Endothelial cell of umbilical vein (primary cell): ENCODE measurements around the gene FAM98A. TPM values are rescaled to one million over a fixed set of nuclear protein-coding genes. Genes with fewer than 3 reads are reported as not detected.

Experiments
- BruUV-seq: library from RNA; stranded (reverse); fragments of 400-500 nt; replicated peaks from 2 replicates; lab custom pipeline; 2021; lab: Mats Ljungman, UMichigan
- CTCF ChIA-PET: fragments of 300-600, 350-600 bp; sonication (Branson Sonifier 250); formaldehyde crosslinking; loops from one replicate; lab custom pipeline; 2021; ENCODE audit warnings: antibody characterized with exemption, inconsistent platforms; lab: Charles Lee
- POLR2A ChIA-PET: fragments of 300-600, 350-600 bp; sonication (Branson Sonifier 250); formaldehyde crosslinking; loops from one replicate; lab custom pipeline; 2021; ENCODE audit warnings: antibody characterized with exemption, inconsistent platforms; lab: Charles Lee
- DNase-seq: peaks from one replicate; pipeline ENCODE4 v3.0.0-alpha.2; 2011; ENCODE audit warnings: low read depth, low spot score
- FAIRE-seq: peaks from 2 replicates; lab custom pipeline; 2011; peaks lifted over from hg19 to GRCh38; lab: Jason Lieb, UNC
- H2AFZ ChIP-seq: 2 replicates; pipeline ENCODE4 v1.6.0; 2012; ENCODE audit warnings: low read depth, low read length, control low read depth, inconsistent platforms
- H3K27ac ChIP-seq: 2 replicates; pipeline ENCODE4 v1.5.1; 2011; ENCODE audit warnings: low read depth, mild to moderate bottlenecking, control low read depth, low read length, moderate library complexity; ENCODE audit not compliant: insufficient read depth
- H3K27me3 ChIP-seq, 2 experiments: 2 replicates each; pipeline versions ENCODE4 v1.6.0 to v1.6.1; 2011; ENCODE audit warnings: low read length in 2 of 2, mixed read lengths in 1 of 2; ENCODE audit not compliant: control insufficient read depth in 2 of 2, insufficient read depth in 2 of 2
- H3K36me3 ChIP-seq, 2 experiments: 2 replicates in 1 of 2; 3 replicates in 1 of 2; pipeline ENCODE4 v1.5.1; 2011; ENCODE audit warnings: low read length in 2 of 2, mild to moderate bottlenecking in 1 of 2, moderate library complexity in 1 of 2; ENCODE audit not compliant: control insufficient read depth in 2 of 2, insufficient read depth in 2 of 2; ENCODE audit errors: extremely low read depth in 1 of 2
- H3K4me1 ChIP-seq: 3 replicates; pipeline ENCODE4 v1.5.1; 2011; ENCODE audit warnings: mild to moderate bottlenecking, low read length; ENCODE audit not compliant: control insufficient read depth, insufficient read depth; ENCODE audit errors: extremely low read depth
- H3K4me2 ChIP-seq: 2 replicates; pipeline ENCODE4 v1.6.1; 2011; ENCODE audit warnings: low read length, control low read depth, mixed read lengths; ENCODE audit not compliant: insufficient read depth
- H3K4me3 ChIP-seq, 3 experiments: fragments of 200-600 bp in 1 of 3; sonication (generic), shearing (Covaris generic) in 1 of 3; replicated peaks in 1 of 3; 2 replicates each; pipeline ENCODE4 v1.5.1; 2011 to 2016; ENCODE audit warnings: control low read depth in 3 of 3, low read length in 3 of 3, mild to moderate bottlenecking in 2 of 3, inconsistent platforms in 1 of 3, low read depth in 1 of 3, moderate library complexity in 1 of 3; ENCODE audit not compliant: insufficient read depth in 1 of 3
- H3K79me2 ChIP-seq: 2 replicates; pipeline ENCODE4 v1.6.0; 2012; ENCODE audit warnings: low read length, inconsistent platforms; ENCODE audit not compliant: control insufficient read depth, insufficient read depth
- H3K9ac ChIP-seq: replicated peaks from 2 replicates; pipeline ENCODE3; 2011; ENCODE audit warnings: low read length, control low read depth; ENCODE audit not compliant: insufficient read depth; ENCODE audit errors: extremely low read depth
- H3K9me1 ChIP-seq: replicated peaks from 3 replicates; pipeline ENCODE4 v1.6.0; 2011; ENCODE audit warnings: mild to moderate bottlenecking, low read length; ENCODE audit not compliant: control insufficient read depth, insufficient read depth; ENCODE audit errors: extremely low read depth
- H3K9me3 ChIP-seq: replicated peaks from 2 replicates; pipeline ENCODE4 v1.5.1; 2012; ENCODE audit warnings: low read length, inconsistent platforms; ENCODE audit not compliant: control insufficient read depth, insufficient read depth
- H4K20me1 ChIP-seq: replicated peaks from 2 replicates; pipeline ENCODE3; 2011; ENCODE audit warnings: mild to moderate bottlenecking, low read length; ENCODE audit not compliant: control insufficient read depth, insufficient read depth; ENCODE audit errors: extremely low read depth
- EZH2 ChIP-seq: IDR thresholded peaks from 2 replicates; pipeline ENCODE4 v1.6.1; 2012; ENCODE audit warnings: borderline replicate concordance, low read depth, mild to moderate bottlenecking, moderate library complexity, low read length, inconsistent platforms; ENCODE audit not compliant: severe bottlenecking
- FOS ChIP-seq: IDR thresholded peaks from 2 replicates; pipeline ENCODE4 v1.6.1; 2011; ENCODE audit warnings: mild to moderate bottlenecking, low read length, moderate library complexity, borderline replicate concordance; ENCODE audit not compliant: insufficient read depth
- GATA2 ChIP-seq: IDR thresholded peaks from 2 replicates; pipeline ENCODE4 v1.7.0; 2011; ENCODE audit warnings: low read depth, mild to moderate bottlenecking, moderate library complexity, mixed read lengths, low read length; ENCODE audit not compliant: insufficient read length, insufficient read depth
- JUN ChIP-seq: IDR thresholded peaks from 2 replicates; pipeline ENCODE4 v1.6.1; 2011; ENCODE audit warnings: borderline replicate concordance, low read depth; ENCODE audit not compliant: insufficient read length, insufficient read depth
- MYC ChIP-seq: IDR thresholded peaks from one replicate; pipeline ENCODE4 v1.6.1; 2011; ENCODE audit warnings: mild to moderate bottlenecking, low read depth, low read length
- POLR2A ChIP-seq: IDR thresholded peaks from 2 replicates; pipeline ENCODE4 v1.6.1; 2012; ENCODE audit warnings: low read depth, mild to moderate bottlenecking, control low read depth, low read length
- POLR2AphosphoS5 ChIP-seq: IDR thresholded peaks from 2 replicates; pipeline ENCODE4 v1.6.1; 2012; ENCODE audit warnings: low read depth, mild to moderate bottlenecking, control low read depth, low read length, moderate library complexity; ENCODE audit not compliant: insufficient read depth
- dilution Hi-C: fragments of 300-500 bp; cut with MboI; formaldehyde crosslinking; loops from one replicate; pipeline ENCODE4 v1.15.0; 2019; ENCODE audit warnings: low sequenced_read_pairs; ENCODE audit not compliant: extremely low pct_ligation_motif_present
- intact Hi-C: fragments of 100-400 bp; cut with micrococcal nuclease; formaldehyde crosslinking; loops from one replicate; pipeline ENCODE4 v1.10.0; 2022
- polyA plus RNA-seq, 4 experiments: library from polyadenylated mRNA; depleted of rRNA in 3 of 4; stranded (reverse) in 3 of 4; unstranded in 1 of 4; fragments of >200 nt; gene quantifications; 2 replicates each; pipeline versions ENCODE4 v1.2.1 to v1.2.3, GENCODE V29; 2011 to 2012; ENCODE audit warnings: missing spikeins in 1 of 4
- total RNA-seq: library from RNA; stranded (reverse); gene quantifications from 2 replicates; pipeline ENCODE4 v1.2.3, GENCODE V29; 2021
- TF ChIP-seq, protein P1 (sequence below), 2 donors: IDR thresholded peaks; 1 replicate in 1 of 2; 2 replicates in 1 of 2; pipeline ENCODE4 v1.5.1; 2011; ENCODE audit warnings: low read length in 2 of 2, mild to moderate bottlenecking in 2 of 2, moderate library complexity in 2 of 2, control low read depth in 1 of 2, inconsistent platforms in 1 of 2, low read depth in 1 of 2; ENCODE audit not compliant: insufficient read depth in 1 of 2; ENCODE audit errors: extremely low read depth in 1 of 2

The FAM98A gene
- total and polyA plus RNA-seq, 2 donors (not counting 3 experiments of a cell fraction or from before 2014, with no cell fraction given) = 52.8 to 97.1 TPM

DNA sequence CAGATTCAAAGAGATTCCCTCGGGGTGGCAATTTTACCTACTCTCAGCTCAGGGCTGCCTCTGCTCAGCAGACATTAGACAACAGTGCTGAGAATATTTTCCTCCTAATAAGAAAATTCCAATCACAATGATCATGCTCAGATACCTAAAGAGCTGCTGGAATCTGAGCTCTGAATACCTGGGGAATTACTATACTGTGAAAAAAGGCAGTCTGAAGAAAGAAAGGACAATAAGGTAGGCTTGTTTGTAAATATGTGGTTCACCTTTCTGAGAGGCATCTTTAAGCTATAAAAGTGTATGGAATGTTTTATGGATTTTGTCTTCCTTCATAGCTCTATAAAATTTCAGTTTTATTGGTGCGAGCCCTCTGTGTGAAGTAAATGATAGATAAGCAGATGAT, 34.2 kb upstream of the FAM98A start:
- Histone ChIP-seq H3K9ac (no peak overlapping the region), H3K27me3 (no peaks in the 10 kb centered on the region), H3K9me1 (no peaks in the 10 kb centered on the region), H3K9me3 (no peaks in the 10 kb centered on the region), H3K27ac (no peak overlapping the region), H2AFZ (no peak overlapping the region), H3K4me3 (no peak overlapping the region), H4K20me1 (no peaks in the 10 kb centered on the region), H3K4me2 (no peak overlapping the region), H3K36me3 (no peaks in the 10 kb centered on the region), H3K4me1 (no peaks in the 10 kb centered on the region), H3K79me2 (no peaks in the 10 kb centered on the region)
- DNase-seq (no peak), FAIRE-seq (no peak)
- ChIA-PET POLR2A (no interaction called here), CTCF (no interaction called here)
- TF ChIP-seq POLR2A (no peak), MYC (no peak), POLR2AphosphoS5 (no peak), JUN (no peak), EZH2 (no peak), GATA2 (no peak), FOS (no peak)
- TF ChIP-seq, protein P1, sequence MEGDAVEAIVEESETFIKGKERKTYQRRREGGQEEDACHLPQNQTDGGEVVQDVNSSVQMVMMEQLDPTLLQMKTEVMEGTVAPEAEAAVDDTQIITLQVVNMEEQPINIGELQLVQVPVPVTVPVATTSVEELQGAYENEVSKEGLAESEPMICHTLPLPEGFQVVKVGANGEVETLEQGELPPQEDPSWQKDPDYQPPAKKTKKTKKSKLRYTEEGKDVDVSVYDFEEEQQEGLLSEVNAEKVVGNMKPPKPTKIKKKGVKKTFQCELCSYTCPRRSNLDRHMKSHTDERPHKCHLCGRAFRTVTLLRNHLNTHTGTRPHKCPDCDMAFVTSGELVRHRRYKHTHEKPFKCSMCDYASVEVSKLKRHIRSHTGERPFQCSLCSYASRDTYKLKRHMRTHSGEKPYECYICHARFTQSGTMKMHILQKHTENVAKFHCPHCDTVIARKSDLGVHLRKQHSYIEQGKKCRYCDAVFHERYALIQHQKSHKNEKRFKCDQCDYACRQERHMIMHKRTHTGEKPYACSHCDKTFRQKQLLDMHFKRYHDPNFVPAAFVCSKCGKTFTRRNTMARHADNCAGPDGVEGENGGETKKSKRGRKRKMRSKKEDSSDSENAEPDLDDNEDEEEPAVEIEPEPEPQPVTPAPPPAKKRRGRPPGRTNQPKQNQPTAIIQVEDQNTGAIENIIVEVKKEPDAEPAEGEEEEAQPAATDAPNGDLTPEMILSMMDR (IDR thresholded peaks at IDR 0.05; ENCODE audit: extremely low read depth in 1 of 2, insufficient read depth in 1 of 2, low read depth in 1 of 2, low read length in 2 of 2) = no peak
- dilution Hi-C loops (no loop called here), intact Hi-C loops (no loop called here)
- no TSS peak for BruUV-seq
